GM12801 (cell line): ENCODE results near the gene TIGD6.

Experiments used
- CTCF ChIP-seq: IDR thresholded peaks from one replicate; pipeline ENCODE4 v1.5.1; 2011; ENCODE audit warnings: control low read depth; ENCODE audit not compliant: insufficient read length; ENCODE audit errors: extremely low read depth

Gene TIGD6

DNA sequence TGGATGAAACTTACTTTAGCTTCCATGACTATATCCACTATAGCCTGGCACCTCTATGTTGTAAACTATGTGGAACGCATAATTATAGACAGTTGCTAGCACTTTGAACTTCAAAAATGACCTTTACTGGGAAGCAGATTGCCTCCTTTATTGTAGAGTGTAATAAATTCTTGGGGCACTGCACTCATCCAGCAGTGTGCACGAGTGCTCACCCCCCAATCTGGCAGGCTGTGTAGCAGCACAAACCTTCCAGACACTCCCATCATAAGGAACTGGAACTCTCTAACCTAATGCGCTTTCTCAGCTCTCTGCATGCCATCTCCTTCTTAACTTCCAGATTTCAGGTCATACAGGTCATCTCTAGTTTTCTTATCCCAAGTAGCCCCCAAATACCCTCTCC lies 54.3 kb downstream of the TIGD6 start:
- TF ChIP-seq CTCF, result no peak

DNA sequence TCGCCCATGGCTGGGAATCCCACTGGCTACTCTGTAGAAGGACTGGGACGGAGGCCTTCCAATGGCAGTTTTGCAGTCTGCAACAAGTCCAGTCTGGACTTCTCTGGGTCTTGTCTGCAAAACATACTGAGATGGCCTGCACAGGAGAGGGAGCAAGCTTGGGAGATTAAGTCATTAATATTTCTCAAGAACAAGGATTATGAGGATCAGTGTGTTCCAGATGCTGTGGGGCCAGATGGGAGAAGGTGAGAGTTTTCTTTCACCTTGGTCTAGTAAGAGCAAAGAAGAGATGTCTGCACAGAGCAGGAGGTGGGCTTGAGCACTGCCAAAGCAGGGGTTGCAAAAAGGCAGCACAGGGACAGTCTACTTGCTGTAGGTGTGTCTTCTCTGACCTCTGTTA lies 55.8 kb downstream of the TIGD6 start, which contains the start of gene PDE6A:
PDE6A (minus strand) TSS at position 128 of the 400 bp plus-strand sequence; CDS start at position 8, 120 bp downstream.
- TF ChIP-seq CTCF, result no peak
